OCI-LY7 (cell line): Measurements from ENCODE around the gene R3HCC1L. TPM values are rescaled to one million over a fixed set of nuclear protein-coding genes. Genes with fewer than 3 reads are reported as not detected.

ENCODE experiments used
- Bru-seq: library from RNA; stranded (reverse); fragments of 400-500 nt; gene quantifications from one replicate; lab custom pipeline; 2021; lab: Mats Ljungman, UMichigan
- BruChase-seq, 2 experiments: library from RNA; stranded (reverse); fragments of 400-500 nt; gene quantifications; one replicate each; lab custom pipeline; 2021; lab: Mats Ljungman, UMichigan
- BruUV-seq: library from RNA; stranded (reverse); fragments of 400-500 nt; replicated peaks from 2 replicates; lab custom pipeline; 2021; lab: Mats Ljungman, UMichigan
- CTCF ChIA-PET: fragments of 300-600 bp; sonication (Branson Sonifier 250); formaldehyde crosslinking; loops from one replicate; lab custom pipeline; 2022; ENCODE audit warnings: antibody characterized with exemption; ENCODE audit not compliant: unreplicated experiment; lab: Charles Lee
- POLR2A ChIA-PET: fragments of 300-600 bp; sonication (Branson Sonifier 250); formaldehyde crosslinking; loops from one replicate; lab custom pipeline; 2022; ENCODE audit warnings: antibody characterized with exemption; lab: Charles Lee
- DNase-seq: peaks from one replicate; pipeline ENCODE4 v3.0.0-alpha.2; 2015; ENCODE audit warnings: low spot score
- H2AFZ ChIP-seq: fragments of 200-600 bp; sonication (generic), shearing (Covaris generic); 2 replicates; pipeline ENCODE4 v1.6.1; 2014; ENCODE audit warnings: mild to moderate bottlenecking, antibody characterized with exemption, low read length, moderate library complexity
- H3K27ac ChIP-seq: fragments of 200-600 bp; sonication (generic); 2 replicates; pipeline ENCODE4 v1.5.1; 2014; ENCODE audit warnings: mixed run types, low read depth, mild to moderate bottlenecking, moderate library complexity, low read length, inconsistent platforms; ENCODE audit not compliant: poor library complexity, severe bottlenecking
- H3K36me3 ChIP-seq: fragments of 200-600 bp; sonication (generic); 2 replicates; pipeline ENCODE4 v1.6.1; 2014; ENCODE audit warnings: mild to moderate bottlenecking, antibody characterized with exemption, low read length, moderate library complexity, mixed read lengths; ENCODE audit not compliant: insufficient read depth
- H3K4me1 ChIP-seq: fragments of 200-600 bp; sonication (generic); 2 replicates; pipeline ENCODE4 v1.5.1; 2014; ENCODE audit warnings: mild to moderate bottlenecking, low read length; ENCODE audit not compliant: insufficient read depth, poor library complexity, severe bottlenecking
- H3K4me2 ChIP-seq: fragments of 200-600 bp; sonication (generic); 2 replicates; pipeline ENCODE4 v1.6.1; 2014; ENCODE audit warnings: mild to moderate bottlenecking, low read length
- H3K4me3 ChIP-seq: fragments of 200-600 bp; sonication (generic); 2 replicates; pipeline ENCODE4 v1.5.1; 2014; ENCODE audit warnings: mild to moderate bottlenecking, low read depth, low read length; ENCODE audit not compliant: poor library complexity, severe bottlenecking
- H3K79me2 ChIP-seq: fragments of 200-600 bp; sonication (generic); 2 replicates; pipeline ENCODE4 v1.6.1; 2016; ENCODE audit warnings: low read depth, mild to moderate bottlenecking, low read length, moderate library complexity, mixed read lengths; ENCODE audit not compliant: insufficient read depth
- H3K9me2 ChIP-seq: fragments of 200-600 bp; sonication (generic); 2 replicates; pipeline ENCODE4 v1.6.1; 2016; ENCODE audit warnings: mild to moderate bottlenecking, low read length, mixed read lengths; ENCODE audit not compliant: insufficient read depth
- H3K9me3 ChIP-seq: fragments of 200-600 bp; sonication (generic); 2 replicates; pipeline ENCODE4 v1.6.1; 2014; ENCODE audit warnings: mild to moderate bottlenecking, mixed run types, low read length, mixed read lengths
- H4K20me1 ChIP-seq: fragments of 200-600 bp; sonication (generic); 2 replicates; pipeline ENCODE4 v1.6.1; 2014; ENCODE audit warnings: mild to moderate bottlenecking, antibody characterized with exemption, low read length, moderate library complexity, mixed read lengths; ENCODE audit not compliant: insufficient read depth
- EZH2phosphoT487 ChIP-seq: fragments of 200-600 bp; sonication (generic); IDR thresholded peaks from 2 replicates; pipeline ENCODE4 v1.6.1; 2018; ENCODE audit warnings: low read depth, borderline replicate concordance, mild to moderate bottlenecking, mixed run types, antibody characterized with exemption, low read length, moderate library complexity, mixed read lengths
- intact Hi-C: fragments of 100-400 bp; cut with micrococcal nuclease; formaldehyde crosslinking; loops from one replicate; pipeline ENCODE4 v1.10.0; 2022; ENCODE audit not compliant: unreplicated experiment
- long read RNA-seq: library from polyadenylated mRNA; stranded (forward); transcript quantifications from one replicate; pipeline ENCODE4 v2.0.0, GENCODE V29; 2022
- total RNA-seq, 2 experiments: library from RNA; depleted of rRNA in 1 of 2; stranded (reverse); fragments of >200 nt in 1 of 2; shearing (Covaris generic) in 1 of 2; gene quantifications; 2 replicates each; pipeline ENCODE4 v1.2.3, GENCODE V29; 2014 to 2022
- TF ChIP-seq, protein P1 (sequence below): fragments of 200-600 bp; sonication (generic); conservative IDR thresholded peaks from 2 replicates; pipeline ENCODE4 v1.5.1; 2014; ENCODE audit warnings: mild to moderate bottlenecking, antibody characterized with exemption, low read length, moderate library complexity, mixed read lengths

The R3HCC1L gene
- total RNA-seq (2014; rRNA removed; shearing (Covaris generic)) (42.0 and 48.5 TPM in 2 replicates), total RNA-seq (2022) (38.8 TPM in 2 replicates), Bru-seq, nascent RNA (percentile 96 among the genes with signal in this experiment), BruChase-seq, experiment 1, labeled RNA remaining after a 6-hour chase (percentile 88 among the genes with signal in this experiment), BruChase-seq, experiment 2, labeled RNA remaining after a 2-hour chase (percentile 86 among the genes with signal in this experiment)
- long read RNA-seq, transcript R3HCC1L-201 (10 exons, 3,379 nt) = major isoform, 15 of 76 reads
- long read RNA-seq, partial matches to known transcripts = 8 of 76 reads
- long read RNA-seq, other reads (novel, unspliced or antisense) = 52 of 76 reads

DNA sequence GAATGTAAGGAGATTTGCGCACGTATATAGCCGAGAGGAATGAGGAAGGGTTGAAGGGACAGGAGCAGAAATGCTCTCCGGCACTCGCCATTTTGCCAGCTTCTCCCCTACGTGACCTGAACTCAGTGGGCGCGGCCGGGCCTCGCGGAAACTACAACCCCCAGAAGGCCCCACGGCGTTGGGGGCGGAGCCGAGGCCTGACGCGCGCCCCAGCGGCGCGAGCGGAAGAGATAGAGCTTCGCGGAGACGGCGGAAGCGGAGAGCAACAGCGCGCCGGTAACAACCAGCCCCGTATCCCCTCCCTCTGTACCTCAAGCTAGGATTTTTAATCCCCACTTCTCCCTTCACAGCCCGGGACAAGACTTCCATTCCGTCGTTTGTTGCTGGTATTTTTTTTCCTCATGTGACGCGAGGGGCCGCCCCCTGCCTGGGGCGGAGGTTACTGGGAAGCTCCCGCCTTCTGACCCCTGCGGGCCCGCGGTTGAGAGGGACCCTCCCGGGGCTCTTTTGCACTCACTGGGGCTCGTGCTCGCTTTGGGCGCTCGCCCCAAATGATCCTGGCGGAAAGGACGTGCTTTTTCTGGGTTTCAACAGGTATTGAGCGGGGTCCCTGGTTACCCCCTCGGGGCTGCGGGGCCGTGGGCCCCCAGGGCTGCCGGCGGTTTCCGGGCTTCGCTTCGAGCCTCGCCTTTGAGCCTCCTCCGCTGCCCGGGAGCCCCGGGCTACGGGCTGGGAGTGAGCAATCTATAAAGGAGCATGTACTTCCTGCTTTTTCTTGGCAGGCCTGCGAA, at the start of gene R3HCC1L:
TSS of gene R3HCC1L (plus strand) at position 227 of the 791 bp plus-strand sequence. CDS start 73,458 bp downstream, outside the sequence.
- H2AFZ ChIP-seq = peak within 1 kb of the TSS; percentile 96
- ChIA-PET POLR2A (interaction anchor here (0.8 to 4.1 kb wide), 6 partner anchors 12 to 281 kb away, joined by 3 to 45 read pairs (median 6); no protein-coding TSS in a partner anchor), CTCF (interaction anchor here (2.1 kb wide), 1 partner anchor 35 kb away, joined by 17 read pairs; no protein-coding TSS in a partner anchor)
- no TSS peak for BruUV-seq
- no peak for TF ChIP-seq EZH2phosphoT487
- DNase-seq = peak; percentile 97
- peaks cover 24% of the 10 kb centered on the region for H3K9me3 ChIP-seq
- H4K20me1 ChIP-seq = peaks cover 9% of the 10 kb centered on the region; the same call in 1 of the 2 replicates
- peak within 1 kb of the TSS; percentile 92 for H3K27ac ChIP-seq
- peak within 1 kb of the TSS; percentile 68 for H3K4me2 ChIP-seq
- intact Hi-C loops = loop anchor here (1.0 kb wide), 1 partner anchor 34 kb away; no protein-coding TSS in a partner anchor
- peaks cover 59% of the 10 kb centered on the region for H3K4me1 ChIP-seq
- peaks cover 36% of the 10 kb centered on the region for H3K36me3 ChIP-seq
- H3K4me3 ChIP-seq = peak within 1 kb of the TSS; percentile 90
- H3K9me2 ChIP-seq = no peaks in the 10 kb centered on the region
- H3K79me2 ChIP-seq = peaks cover 50% of the 10 kb centered on the region

DNA sequence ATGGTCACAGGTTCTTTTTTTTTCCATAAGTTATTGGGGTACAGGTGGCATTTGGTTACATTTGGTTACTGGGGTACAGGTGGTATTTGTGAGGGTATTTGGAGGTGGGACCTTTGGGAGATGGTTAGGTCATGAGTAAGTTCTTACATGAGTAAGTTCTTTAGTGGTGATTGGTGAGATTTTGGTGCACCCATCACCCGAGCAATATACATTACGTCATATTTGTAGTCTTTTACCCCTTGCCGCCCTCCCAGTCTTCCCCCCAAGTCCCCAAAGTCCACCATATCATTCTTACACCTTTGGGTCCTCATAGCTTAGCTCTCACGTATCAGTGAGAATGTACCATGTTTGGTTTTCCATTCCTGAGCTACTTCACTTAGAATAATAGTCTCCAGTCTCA, 49.2 kb upstream of the R3HCC1L start:
- BruUV-seq = no TSS peak
- H3K79me2 ChIP-seq = no peaks in the 10 kb centered on the region
- no peak overlapping the region for H2AFZ ChIP-seq
- no peaks in the 10 kb centered on the region for H4K20me1 ChIP-seq
- no peaks in the 10 kb centered on the region for H3K4me1 ChIP-seq
- TF ChIP-seq EZH2phosphoT487 = no peak
- TF ChIP-seq, protein P1, sequence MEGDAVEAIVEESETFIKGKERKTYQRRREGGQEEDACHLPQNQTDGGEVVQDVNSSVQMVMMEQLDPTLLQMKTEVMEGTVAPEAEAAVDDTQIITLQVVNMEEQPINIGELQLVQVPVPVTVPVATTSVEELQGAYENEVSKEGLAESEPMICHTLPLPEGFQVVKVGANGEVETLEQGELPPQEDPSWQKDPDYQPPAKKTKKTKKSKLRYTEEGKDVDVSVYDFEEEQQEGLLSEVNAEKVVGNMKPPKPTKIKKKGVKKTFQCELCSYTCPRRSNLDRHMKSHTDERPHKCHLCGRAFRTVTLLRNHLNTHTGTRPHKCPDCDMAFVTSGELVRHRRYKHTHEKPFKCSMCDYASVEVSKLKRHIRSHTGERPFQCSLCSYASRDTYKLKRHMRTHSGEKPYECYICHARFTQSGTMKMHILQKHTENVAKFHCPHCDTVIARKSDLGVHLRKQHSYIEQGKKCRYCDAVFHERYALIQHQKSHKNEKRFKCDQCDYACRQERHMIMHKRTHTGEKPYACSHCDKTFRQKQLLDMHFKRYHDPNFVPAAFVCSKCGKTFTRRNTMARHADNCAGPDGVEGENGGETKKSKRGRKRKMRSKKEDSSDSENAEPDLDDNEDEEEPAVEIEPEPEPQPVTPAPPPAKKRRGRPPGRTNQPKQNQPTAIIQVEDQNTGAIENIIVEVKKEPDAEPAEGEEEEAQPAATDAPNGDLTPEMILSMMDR = no peak
- no peaks in the 10 kb centered on the region for H3K36me3 ChIP-seq
- intact Hi-C loops = no loop called here
- no peak for DNase-seq
- no peak overlapping the region for H3K27ac ChIP-seq
- H3K9me2 ChIP-seq = no peaks in the 10 kb centered on the region
- H3K9me3 ChIP-seq = no peaks in the 10 kb centered on the region
- H3K4me3 ChIP-seq = no peak overlapping the region
- CTCF ChIA-PET = no interaction called here
- POLR2A ChIA-PET = interaction anchor here (0.7 kb wide), 1 partner anchor 82 kb away, joined by 3 read pairs; no protein-coding TSS in a partner anchor
- no peak overlapping the region for H3K4me2 ChIP-seq
